Fibroblast of skin of right biceps (primary cell): Measurements from ENCODE around the gene TECTA.
A peak's percentile ranks its signal among the peaks of the same experiment; 100 is the strongest.

Experiments
- DNase-seq: peaks from one replicate; pipeline ENCODE4 v3.0.0-alpha.2; 2013

Gene TECTA, protein sequence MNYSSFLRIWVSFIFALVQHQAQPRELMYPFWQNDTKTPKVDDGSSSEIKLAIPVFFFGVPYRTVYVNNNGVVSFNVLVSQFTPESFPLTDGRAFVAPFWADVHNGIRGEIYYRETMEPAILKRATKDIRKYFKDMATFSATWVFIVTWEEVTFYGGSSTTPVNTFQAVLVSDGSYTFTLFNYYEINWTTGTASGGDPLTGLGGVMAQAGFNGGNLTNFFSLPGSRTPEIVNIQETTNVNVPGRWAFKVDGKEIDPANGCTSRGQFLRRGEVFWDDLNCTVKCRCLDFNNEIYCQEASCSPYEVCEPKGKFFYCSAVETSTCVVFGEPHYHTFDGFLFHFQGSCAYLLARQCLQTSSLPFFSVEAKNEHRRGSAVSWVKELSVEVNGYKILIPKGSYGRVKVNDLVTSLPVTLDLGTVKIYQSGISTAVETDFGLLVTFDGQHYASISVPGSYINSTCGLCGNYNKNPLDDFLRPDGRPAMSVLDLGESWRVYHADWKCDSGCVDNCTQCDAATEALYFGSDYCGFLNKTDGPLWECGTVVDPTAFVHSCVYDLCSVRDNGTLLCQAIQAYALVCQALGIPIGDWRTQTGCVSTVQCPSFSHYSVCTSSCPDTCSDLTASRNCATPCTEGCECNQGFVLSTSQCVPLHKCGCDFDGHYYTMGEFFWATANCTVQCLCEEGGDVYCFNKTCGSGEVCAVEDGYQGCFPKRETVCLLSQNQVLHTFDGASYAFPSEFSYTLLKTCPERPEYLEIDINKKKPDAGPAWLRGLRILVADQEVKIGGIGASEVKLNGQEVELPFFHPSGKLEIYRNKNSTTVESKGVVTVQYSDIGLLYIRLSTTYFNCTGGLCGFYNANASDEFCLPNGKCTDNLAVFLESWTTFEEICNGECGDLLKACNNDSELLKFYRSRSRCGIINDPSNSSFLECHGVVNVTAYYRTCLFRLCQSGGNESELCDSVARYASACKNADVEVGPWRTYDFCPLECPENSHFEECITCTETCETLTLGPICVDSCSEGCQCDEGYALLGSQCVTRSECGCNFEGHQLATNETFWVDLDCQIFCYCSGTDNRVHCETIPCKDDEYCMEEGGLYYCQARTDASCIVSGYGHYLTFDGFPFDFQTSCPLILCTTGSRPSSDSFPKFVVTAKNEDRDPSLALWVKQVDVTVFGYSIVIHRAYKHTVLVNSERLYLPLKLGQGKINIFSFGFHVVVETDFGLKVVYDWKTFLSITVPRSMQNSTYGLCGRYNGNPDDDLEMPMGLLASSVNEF (N-terminal part only)

DNA sequence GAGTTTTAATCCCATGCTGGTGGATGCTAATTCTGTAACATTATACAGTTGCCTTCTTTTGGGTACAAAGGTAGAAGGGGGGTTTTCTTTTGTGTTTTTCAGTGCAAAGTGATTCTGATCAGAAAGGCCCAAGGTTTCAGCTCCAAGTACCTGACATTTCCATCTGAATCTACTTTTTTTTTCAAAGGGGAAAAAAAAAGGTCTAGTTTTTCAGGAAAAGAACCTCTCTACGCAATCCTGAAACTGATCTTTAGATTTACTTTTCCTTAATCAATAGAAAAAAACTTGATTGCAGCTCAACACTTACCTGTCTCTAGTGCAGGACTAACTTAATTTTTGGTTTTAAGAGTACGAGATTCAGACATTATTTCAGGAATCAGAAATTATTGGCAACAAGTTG is at the start of gene TECTA:
Gene TECTA (plus strand): TSS at position 301 of the 400 bp plus-strand sequence. CDS start 1,423 bp downstream, outside the sequence.
- DNase-seq: no peak

DNA sequence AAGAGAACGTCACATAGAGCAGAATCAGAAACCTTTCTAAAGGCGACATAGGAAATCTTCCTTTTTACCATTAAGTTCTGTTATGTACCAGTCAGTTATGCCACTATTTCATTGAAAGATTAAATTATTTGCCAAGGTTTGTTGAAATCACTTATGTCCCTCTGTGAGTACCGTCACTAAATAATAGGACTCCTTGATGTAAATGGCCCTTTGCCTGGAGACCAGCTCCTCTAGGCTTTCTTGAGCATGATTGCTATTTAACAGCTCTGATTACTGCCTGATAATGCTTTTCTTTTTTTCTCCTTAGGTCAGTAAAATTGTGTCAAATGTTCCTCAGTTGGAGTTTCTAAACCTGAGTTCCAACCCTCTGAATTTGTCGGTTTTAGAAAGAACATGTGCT is 47.8 kb upstream of the TECTA start:
- no peak for DNase-seq

DNA sequence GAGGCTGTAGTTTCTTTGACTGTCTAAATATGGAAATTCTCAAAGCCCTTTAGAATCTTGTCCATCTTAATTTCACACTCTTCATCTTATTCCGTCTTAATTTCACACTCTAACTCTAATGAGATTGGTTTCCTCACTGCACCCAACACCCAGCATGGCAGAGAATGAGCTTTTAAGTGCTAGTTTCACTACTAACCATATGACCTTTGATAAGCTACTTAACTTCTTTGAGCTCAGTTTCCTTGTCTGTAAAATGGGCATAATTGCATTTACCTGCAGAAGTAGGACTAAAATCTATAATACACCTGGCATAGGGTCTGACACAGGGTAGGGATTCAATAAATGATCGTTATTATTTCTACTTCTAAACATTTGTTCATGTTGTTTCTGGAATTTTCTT is 46.8 kb upstream of the TECTA start:
- DNase-seq: no peak

DNA sequence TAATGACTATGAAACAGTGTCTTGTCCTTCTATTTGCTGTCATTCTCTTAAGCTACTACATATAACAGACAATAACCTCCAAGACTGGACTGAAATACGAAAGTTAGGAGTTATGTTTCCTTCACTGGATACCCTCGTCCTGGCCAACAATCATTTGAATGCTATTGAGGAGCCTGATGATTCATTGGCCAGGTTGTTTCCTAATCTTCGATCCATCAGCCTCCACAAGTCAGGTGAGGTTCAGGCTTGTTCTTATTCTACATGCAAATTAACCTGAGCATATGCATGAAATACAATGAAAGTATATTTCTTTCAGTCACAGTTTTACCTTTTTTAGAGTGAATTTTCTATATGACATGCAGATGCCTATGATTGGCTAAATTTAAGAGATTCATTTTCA is 46.0 kb upstream of the TECTA start:
- no peak for DNase-seq

DNA sequence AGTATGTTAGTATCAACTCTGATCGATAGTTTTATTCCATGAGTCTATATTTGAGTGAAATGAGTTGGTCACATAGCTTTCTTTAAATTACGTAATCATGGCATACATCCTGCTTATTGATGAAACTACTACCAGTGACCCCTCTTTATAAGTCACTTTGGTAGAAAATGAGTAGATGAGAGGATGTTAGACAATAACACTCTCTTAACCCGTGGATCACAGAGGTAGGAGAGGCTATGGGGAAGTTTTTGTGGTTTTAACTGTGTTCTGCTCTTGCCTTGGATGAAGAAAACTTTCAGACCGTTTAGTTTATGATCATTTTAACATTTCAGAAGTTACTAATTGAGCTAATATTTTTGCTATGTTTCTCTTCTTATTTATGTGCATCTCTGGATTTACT is 43.1 kb upstream of the TECTA start:
- DNase-seq: no peak

DNA sequence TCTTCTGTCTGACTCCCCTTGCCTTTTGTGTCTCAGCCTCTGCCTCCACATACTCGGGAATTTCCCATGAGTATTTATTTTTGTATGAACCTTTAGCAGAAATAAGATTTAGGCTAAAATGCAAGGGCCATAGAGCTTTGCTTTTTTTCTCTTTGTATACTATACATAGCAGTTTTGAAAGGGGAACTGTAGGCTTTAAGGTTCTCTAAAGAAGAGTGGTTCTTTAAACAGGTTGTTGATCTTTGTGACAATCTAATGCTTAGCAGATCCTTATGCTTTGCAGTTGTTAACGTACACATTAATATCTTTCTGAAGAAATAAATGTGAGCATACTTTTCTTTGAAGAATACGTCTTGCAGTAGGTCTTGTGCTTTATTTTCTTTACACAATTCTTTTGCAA is 42.1 kb upstream of the TECTA start:
- no peak for DNase-seq

DNA sequence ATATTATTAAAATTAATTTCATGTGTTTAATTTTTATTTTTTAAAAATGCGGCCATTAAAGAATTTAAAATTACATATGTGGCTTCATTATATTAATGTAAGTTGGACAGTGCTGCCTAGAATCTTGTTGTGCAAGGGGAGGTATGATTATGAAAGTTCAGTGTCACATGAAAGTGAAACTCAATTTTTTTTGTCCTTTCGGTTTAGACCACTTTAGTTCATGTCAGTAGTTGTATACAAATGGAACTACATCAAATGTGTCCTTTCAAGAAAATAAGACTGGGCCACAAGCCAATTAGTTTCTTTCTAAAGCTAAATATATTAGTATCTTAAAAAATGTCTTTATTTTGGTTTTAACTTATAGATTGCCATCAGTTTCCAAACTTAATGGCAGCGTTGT is 41.4 kb upstream of the TECTA start:
- no peak for DNase-seq

DNA sequence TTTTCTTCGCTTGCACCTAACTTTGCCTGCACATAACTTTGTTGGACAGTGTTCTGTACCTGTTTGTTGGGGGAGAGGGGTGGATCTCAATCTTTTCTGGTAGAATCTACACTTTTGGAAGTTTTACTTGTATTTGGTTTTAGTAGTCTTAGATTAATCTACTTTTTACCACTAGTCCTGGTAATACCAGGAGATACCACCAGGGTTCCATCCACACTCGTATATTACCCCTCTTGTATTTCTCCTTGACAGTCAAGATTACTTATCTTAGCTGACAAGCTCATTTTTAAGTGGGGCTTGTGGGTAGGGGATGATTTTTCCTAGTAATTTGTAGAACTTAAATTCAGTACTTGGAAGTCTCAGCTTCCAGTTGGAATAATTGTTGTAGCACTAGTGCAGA is 37.3 kb upstream of the TECTA start:
- DNase-seq: no peak

DNA sequence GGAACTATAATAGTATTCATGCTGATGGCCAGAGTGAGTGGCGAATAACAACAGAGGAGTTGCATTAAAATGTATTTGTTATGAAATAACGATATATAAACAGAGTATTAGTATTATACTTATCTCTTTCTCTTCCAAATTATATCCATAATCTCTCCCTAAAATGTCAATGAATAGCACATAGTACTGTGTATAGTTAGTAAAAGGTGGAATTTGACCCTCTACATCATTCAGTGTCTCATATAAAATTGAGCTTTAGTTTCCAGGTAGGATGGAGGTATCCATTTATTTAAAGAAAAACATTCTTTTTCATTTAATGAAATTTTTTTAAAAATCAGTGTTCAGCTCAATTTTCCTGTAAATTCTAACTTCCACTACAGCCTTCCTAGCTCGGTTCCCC is 34.4 kb upstream of the TECTA start:
- DNase-seq: no peak

DNA sequence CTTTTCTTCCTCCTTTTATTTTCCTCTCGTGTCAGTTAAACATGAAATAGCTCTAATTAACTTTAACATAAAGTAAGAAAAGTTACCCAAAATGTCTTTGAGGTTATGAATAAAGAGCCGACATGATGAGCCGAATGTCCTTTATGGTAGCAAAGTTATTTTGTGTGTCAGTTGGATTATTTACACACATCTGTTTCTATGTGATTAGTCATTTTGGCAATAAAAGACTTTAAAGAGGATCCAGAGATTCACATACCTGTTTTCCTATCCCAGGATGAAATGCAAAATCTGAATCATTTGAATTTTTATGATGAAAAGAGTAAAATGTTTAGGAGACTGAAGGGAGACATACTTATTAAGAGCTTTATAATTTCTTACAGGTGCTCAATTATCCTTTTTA is 34.0 kb upstream of the TECTA start:
- DNase-seq: no peak

DNA sequence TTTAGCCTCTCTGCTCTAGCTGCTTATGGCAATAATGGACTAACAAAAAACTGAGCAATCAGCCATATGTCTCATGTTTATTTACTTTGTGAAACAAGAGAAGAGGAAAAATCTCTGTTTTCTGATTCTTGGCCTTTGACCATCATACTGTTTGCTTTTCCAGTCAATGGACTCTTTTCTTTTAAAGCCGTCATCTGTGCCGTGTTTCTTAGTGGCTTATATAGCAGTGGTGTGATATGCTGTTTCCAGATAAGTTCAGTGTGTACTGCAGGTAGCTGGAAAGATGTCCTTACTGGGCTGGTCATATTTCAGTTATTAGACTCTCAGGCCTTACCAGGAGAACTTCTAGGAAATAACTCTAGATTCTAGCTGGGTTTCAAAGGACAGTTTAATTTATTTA is 33.6 kb upstream of the TECTA start:
- no peak for DNase-seq

DNA sequence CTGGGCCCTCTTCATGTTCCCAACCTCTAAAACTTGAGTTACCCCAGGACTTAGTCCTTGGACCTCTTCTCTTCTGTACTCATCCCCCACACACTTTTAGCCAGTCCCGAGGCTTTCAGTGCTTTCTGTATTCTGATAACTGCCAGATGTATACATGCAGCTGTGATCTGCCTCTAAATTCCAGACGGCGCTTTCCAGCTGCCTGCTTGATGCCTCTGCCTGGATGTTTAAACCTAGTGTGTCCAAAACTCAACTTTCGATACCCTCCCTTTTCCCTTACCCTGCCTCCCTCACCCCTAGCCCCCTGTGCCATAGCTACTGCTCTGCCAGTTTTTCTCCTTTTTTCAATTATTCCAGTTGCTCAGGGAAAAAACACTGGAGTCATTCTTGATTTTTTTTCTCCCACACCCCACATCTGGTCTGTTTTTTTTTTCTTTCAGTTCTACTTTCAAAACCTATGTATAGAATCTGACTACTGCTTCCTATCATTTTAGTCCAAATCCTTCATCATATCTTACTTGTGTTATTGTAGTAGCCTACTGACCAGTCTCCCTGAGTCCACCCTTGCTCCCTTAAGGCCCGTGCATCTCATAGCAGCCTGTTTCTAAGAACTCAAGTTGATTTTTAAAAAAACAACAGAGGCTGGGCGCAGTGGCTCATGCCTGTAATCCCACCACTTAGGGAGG is 32.9 kb upstream of the TECTA start:
- DNase-seq: no peak

DNA sequence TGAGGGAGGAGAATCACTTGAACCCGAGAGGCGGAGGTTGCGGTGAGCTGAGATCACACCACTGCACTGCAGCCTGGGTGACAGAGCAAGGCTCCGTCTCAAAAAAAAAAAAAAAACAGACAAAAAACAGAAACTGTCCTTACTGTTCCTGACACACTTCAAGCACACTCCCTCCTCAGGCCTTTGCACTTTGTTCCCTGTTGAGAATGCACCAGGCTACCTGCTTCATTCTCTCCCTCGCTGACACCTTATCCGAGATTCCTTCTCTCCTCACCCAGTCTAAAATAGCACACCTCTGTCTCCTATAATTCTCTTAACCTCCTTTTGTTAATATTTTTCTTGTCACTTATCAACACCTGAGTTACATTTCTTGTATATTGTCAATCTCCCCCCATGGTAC is 32.3 kb upstream of the TECTA start:
- DNase-seq: no peak

DNA sequence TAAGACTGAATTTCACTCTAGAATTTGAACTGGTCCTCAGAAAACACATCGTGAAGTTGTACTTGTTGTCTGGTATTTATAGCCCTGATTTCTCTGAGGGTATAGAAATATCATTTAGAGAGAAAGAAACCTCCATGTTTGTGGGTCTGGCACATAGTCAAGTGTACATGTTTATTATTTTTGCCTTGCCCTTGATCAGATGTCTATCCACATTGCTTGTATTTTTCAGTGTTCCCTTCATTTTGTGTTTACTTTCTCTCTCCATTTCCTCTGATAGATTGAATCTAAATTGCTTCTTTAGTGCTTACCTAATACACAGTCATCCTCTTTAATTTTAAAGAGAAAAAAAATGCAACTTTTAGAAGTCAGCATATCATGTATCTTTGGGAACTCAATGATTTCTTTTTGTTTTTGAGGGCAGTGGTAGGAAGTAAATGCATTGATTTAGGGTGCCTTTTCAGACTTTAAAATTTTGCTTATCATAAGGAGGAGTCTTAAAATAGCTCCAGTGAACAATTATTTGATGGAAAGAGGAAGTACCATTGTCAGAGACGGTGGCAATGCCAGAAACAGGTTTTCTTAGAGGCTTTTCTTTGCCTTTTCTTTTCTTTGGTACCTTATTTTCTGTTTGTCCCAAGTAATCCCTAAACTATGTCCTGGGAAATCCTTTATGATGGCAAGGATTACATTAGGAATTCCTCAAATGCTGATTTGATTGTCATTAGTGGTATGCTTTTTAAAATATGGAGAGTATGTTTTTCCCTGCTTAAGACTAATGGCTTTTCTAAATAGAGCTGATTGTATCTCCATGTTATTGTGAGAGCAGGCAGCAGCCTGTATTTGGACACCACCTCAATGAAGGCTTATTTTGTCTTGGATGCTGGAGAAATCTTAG is 29.8 kb upstream of the TECTA start:
- DNase-seq: no peak

DNA sequence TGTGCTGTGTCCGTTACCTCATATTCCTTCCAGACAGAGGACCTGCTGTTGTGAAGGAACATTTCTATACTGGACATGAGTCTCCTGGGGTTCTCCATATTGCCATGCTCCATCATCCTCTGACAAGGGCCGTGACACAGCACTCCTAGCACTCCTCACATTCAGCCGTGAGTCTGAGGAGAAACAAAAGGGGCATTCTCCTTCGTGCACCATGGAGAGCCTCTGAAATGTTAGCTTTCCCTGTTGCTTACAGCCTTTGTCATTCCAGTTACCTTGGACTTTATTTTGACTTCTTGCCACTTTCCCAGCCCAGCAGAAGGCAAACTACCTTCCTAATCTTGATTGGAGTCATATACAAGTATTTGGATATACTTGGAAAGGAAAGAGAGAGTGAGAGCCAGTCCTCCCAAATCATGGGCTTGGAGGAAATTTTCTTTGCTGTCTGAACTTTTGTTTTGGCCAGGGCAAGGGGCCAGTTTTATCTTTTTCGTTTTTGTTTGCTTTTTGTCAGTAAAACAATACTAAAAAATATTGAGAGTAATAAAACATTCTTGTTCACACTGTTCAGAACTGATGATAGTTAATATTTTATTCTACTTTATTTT is 29.1 kb upstream of the TECTA start:
- DNase-seq: no peak

DNA sequence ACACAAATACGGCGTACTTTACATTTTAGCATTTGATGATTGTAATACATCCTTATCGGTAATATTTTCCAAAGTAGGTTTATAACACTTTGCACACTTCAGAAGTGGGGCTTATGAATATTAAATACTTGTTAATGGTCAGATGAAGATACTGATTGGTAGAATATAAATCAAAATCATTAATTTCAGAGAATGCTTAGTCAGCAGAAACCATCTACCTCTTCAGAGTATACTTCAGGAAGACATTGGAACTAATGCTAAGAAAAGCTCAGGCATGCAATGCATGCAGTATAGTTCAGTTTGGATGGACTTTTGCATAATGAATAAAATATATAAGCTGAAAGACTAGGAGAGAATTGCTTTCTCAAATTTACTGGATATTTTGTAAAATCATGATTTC is 19.7 kb upstream of the TECTA start:
- DNase-seq: no peak

DNA sequence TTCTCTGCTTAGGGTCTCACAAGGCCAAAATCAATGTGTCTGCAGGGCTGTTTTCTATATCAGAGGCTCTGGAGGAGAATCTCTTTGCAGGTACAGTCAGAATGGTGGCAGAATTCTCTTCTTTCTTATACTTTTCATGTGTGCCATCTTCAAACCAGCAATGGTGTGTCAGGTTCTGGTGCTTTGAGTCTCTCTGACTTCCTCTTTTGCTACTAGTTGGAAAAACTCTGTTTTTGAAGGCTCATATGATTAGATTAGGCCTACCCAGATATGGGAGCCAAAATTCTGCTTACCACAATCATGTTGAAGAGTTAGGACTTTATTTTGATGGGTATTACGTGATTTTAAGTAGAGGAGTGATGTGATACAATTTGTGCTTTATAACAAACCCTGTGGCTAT is 18.8 kb upstream of the TECTA start:
- DNase-seq: no peak

DNA sequence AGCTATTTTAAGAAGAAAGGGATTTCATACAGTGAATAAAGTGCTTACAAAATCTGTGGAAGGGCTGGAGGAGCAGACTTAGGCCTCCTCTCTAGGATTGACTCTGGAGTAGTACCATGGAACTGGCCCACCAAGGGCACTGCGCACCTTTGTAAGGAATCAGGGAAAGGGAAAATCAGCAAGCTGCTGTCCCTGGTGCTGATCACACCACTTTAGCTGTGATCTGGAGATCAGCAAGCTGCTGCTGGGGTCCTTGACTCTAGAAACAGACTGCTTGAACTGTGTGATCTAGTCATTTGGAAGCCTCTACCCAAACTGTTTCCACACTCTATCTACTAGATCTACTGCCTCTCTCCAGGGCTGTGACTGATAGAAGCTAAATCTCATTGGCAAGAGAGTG is 18.4 kb upstream of the TECTA start:
- peak; percentile 23 for DNase-seq

DNA sequence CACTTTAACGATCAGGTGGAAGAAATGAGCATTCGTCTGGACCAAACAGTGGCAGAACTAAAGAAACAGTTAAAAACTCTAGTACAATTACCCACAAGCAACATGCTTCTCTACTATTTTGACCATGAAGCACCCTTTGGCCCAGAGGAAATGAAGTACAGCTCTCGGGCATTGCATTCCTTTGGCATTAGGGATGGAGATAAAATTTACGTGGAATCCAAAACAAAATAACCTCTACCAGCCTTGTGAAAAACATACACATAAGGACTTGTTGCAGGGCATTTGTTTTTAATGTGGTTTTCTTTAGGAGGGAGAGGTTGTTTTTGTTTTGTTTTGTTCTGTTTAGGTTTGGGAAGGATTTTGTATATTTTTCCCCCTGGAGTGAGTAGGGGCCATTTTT is 14.2 kb upstream of the TECTA start:
- DNase-seq: no peak

DNA sequence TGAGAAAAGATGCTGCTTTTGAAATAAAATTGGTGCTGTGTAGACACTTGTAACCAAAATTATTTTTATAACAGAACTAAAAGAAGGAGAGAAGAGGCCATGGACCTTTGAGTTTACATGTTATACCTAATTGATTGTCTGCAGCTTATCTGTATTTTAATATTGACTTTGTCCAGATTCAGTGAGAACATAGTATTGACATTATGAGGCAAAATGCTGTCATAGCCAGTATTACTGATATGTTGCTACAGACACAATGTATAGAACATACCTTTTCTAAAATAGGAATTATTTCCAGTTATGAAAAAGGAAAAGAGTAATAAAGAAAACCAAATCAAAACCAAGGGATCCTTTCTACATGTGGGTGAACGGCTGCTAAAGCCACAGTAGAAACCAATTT is 11.5 kb upstream of the TECTA start:
- DNase-seq: no peak

DNA sequence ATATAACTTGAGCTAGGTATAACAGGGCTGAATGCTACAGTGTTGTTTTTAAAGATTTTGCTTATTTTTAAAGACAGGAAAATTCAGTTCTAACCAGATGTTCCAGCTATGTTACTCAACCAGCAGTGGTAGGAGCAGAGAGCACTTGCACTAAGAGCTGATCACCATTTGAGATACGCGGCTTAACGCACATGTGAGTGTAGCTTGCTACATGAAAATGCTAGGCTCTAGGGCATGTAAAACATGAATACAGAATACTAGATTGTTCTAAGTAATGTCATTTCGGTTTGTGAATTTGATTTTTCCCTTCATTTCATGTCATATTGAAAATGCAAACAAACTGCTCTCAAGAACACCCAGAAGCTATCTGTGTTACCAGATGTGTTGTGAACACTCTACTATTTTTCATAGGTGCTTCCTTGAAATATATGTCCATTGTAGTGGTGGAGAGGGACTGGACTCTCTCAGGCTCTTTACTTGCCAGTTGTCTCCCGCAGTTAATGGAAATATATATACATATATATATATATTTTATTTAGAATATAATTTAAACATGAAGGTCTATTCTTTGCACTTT is 10.8 kb upstream of the TECTA start:
- DNase-seq: no peak
